ENCODE data around the gene THAP4.

DNA sequence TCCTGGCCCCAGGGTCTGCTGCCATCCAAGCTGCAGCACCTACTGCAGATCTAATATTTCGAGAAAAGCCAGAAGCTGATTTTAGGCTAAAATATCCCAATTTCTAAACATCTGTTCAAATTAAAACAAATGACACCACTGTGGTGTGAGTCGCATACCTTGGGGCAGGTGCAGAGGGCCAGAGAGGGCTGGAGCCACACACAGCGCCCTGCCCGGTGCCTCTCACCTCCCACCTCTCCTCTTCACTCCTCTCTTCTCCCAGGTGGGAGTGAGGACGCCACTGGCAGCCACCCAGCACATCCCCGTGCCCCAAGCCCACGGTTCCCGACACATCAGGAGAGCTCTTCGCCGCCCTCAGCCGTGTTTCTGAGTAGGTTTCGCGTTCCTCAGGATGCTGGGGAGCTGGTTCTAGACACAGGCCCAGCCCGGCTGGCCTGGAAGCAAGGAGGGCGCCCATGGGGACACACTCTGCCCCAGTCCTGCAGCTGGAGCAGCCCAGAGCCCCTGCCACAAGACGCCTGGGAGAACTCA, 21.4 kb downstream of the THAP4 start:
- TF ChIP-seq POLR2A (IDR thresholded peaks at IDR 0.05; ENCODE audit: low read depth, low read length) (no peak), POLR2AphosphoS5 (IDR thresholded peaks at IDR 0.05; ENCODE audit: low read depth, low read length) (no peak), TAF1 (IDR thresholded peaks at IDR 0.05; ENCODE audit: low read depth, low read length) (no peak), SPI1 (IDR thresholded peaks at IDR 0.05; ENCODE audit: low read depth, low read length) (no peak), PAX5 (IDR thresholded peaks at IDR 0.05; ENCODE audit: insufficient read depth, low read length, severe bottlenecking) (no peak)

Data from GM12891 (cell line).